ENCODE measurements around the gene ENTREP3.
"Not testable (repeated sequence)": the region's sequence is repeated elsewhere in the genome, so short reads cannot be mapped to it uniquely, and the experiment has no call there.

The ENTREP3 gene

DNA sequence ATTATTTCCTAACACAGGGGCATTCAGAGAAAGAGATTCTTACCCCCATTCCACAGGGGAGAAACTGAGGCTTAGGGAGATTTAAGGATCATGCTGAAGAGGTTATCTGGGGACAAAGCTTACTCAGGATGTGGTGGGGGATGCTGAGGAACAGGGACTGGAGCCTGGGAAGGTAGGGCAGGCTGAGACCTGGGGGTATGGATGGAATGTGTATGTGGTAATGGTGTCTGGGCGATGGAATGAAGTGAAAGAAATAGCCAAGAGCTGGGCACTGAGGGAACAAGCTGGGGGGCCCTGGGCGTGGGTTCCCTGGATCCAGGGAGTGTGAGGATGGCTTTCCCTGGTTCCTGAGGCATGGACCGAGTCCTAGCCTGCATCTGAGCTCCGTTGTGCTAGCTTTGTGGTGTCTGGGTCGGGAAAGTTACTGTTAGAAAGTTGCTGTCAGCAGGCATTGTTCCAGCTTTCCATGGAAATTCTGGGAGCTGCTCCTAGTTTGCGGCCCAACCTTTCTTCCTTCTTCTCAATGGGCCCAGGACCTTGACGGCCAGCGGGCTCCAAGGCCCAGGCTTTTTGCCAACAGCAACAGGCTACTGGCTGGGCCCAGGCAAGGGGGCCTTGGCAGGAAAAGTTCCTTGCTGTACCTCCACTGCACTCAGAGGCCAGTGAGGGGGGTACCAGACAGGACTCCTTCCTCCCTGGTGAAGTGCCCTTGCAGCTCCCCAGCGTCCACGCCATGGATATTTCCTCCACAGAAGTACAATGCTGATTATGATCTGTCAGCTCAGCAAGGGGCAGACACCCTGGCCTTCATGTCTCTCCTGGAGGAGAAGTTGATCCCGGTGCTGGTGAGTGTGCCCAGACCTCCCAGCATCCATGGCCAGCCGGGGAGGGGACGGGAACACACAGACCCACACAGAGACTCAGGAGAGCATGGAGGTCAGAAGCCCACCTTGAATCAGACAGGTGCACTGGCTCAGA lies 23.0 kb downstream of the ENTREP3 start:
- H3K79me2 ChIP-seq (ENCODE audit: insufficient read depth, low read length); H4K20me1 ChIP-seq (ENCODE audit: insufficient read depth, low read length); ATAC-seq (ENCODE audit: insufficient read depth, low read depth); H3K4me3 ChIP-seq (ENCODE audit: low read depth in 1 of 2, low read length in 2 of 2); H3K27me3 ChIP-seq (ENCODE audit: insufficient read depth, low read length, poor library complexity); H2AFZ ChIP-seq (ENCODE audit: low read depth, low read length); H3K27ac ChIP-seq (ENCODE audit: low read length); H3K9ac ChIP-seq (ENCODE audit: low read depth, low read length); DNase-seq; H3K9me3 ChIP-seq (ENCODE audit: insufficient read depth, low read length, severe bottlenecking); H3K4me2 ChIP-seq (ENCODE audit: insufficient read depth, low read length): not testable (repeated sequence)
- peaks cover 12% of the 10 kb centered on the region for H3K4me1 ChIP-seq (ENCODE audit: insufficient read depth, low read length)
- peaks cover 21% of the 10 kb centered on the region for H3K36me3 ChIP-seq (ENCODE audit: insufficient read depth, low read length)

DNA sequence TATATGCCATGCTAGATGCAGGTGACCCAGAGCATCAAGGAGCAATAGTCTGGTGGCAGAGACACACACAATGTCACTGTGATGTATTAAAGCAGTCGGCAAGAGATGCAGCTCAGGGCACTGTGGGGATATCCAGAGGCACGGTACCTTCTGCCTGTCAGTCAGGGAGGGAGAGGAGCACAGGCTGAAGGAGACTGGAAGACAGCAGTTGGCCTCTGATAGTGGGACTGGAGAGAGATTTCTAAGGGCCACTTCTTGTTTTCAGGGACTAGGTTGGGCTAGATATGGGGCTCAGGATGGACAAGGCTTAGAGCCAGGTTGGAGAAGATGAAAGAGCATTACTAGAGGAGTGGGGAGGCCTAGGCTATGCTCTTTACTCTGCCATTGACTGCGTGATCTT lies 24.0 kb downstream of the ENTREP3 start:
- not testable (repeated sequence) for H3K27ac ChIP-seq (ENCODE audit: low read length); H3K9me3 ChIP-seq (ENCODE audit: insufficient read depth, low read length, severe bottlenecking); H3K4me3 ChIP-seq (ENCODE audit: low read depth in 1 of 2, low read length in 2 of 2); DNase-seq; H3K9ac ChIP-seq (ENCODE audit: low read depth, low read length); ATAC-seq (ENCODE audit: insufficient read depth, low read depth); H3K4me2 ChIP-seq (ENCODE audit: insufficient read depth, low read length); H2AFZ ChIP-seq (ENCODE audit: low read depth, low read length); H3K27me3 ChIP-seq (ENCODE audit: insufficient read depth, low read length, poor library complexity); H4K20me1 ChIP-seq (ENCODE audit: insufficient read depth, low read length)
- Histone ChIP-seq H3K79me2 (ENCODE audit: insufficient read depth, low read length) (peaks cover 12% of the 10 kb centered on the region), H3K4me1 (ENCODE audit: insufficient read depth, low read length) (peaks cover 14% of the 10 kb centered on the region), H3K36me3 (ENCODE audit: insufficient read depth, low read length) (peaks cover 11% of the 10 kb centered on the region; the same call in 1 of the 2 replicates)

DNA sequence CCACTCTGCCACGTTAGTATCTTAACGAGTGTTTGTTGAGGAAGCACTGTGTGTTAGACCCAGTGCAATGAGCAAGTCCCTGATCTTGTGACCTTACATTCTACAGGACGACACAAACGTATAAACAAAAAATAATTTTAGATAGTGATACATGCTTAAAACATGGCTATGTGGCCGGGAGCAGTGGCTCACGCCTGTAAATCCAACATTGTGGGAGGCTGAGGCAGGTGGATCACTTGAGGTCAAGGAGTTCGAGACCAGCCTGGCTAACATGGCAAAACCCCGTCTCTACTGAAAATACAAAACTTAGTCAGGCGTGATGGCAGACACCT lies 27.2 kb downstream of the ENTREP3 start:
- Histone ChIP-seq H3K79me2 (ENCODE audit: insufficient read depth, low read length) (peaks cover 35% of the 10 kb centered on the region), H4K20me1 (ENCODE audit: insufficient read depth, low read length) (no peaks in the 10 kb centered on the region; the same call in 1 of the 2 replicates), H3K4me1 (ENCODE audit: insufficient read depth, low read length) (peaks cover 25% of the 10 kb centered on the region), H3K9ac (ENCODE audit: low read depth, low read length) (peak overlapping the region; percentile 74), H3K9me3 (ENCODE audit: insufficient read depth, low read length, severe bottlenecking) (no peaks in the 10 kb centered on the region), H3K4me3 (ENCODE audit: low read depth in 1 of 2, low read length in 2 of 2) (peak overlapping the region; percentile 16 to 58; a peak in 3 of 4 replicates), H3K27ac (ENCODE audit: low read length) (peak overlapping the region; percentile 94), H3K36me3 (ENCODE audit: insufficient read depth, low read length) (peaks cover 19% of the 10 kb centered on the region), H2AFZ (ENCODE audit: low read depth, low read length) (peak overlapping the region; percentile 68), H3K4me2 (ENCODE audit: insufficient read depth, low read length) (peak overlapping the region; percentile 75), H3K27me3 (ENCODE audit: insufficient read depth, low read length, poor library complexity) (no peaks in the 10 kb centered on the region)
- no peak for DNase-seq
- no peak for ATAC-seq (ENCODE audit: insufficient read depth, low read depth)
- no peak for TF ChIP-seq EZH2 (IDR thresholded peaks at IDR 0.05; ENCODE audit: borderline replicate concordance, low read depth, low read length, severe bottlenecking)
- no peak for TF ChIP-seq CTCF (IDR thresholded peaks at IDR 0.05; ENCODE audit: borderline replicate concordance, extremely low read depth, low read length, poor library complexity, severe bottlenecking)

DNA sequence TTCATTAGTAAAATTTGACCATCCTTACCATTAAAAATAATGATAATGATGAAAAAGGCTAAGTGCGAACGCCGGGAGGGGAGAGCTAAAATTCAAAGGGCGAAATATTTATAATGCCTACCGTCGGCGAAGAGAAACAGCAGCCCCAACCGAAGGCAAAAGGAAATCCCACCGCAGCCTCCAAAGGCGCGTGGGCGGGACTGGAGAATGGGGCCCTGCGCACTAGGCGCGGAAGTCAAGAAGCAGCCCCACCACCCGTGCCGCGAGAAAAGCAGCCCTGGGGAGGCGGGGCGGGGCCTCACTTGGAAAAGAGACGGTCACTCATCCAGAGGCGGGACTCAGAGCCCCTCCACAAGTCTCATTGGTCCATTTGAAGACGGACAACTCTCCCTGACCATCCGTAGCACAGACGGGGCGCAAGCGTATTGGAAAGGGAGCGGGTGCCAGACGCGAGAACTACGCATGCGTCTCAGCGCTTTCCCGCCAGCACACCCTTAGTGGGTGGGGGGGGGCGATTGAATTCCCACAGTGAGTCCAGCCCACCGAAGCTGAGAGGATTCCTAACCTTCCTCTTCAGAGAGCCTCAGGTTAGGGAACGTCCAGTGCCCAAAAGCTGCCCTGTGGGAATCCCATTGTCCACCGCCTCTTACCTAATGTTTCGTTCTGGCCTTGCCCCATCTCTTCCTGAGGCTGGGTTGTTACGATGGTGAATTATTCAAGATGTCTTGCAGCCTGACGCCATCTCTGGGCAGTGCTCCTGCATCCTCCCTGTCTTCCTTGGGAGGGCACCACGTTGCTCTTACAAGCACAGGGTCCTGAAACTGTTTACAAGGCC lies 27.8 kb downstream of the ENTREP3 start:
- peak; percentile 36 for TF ChIP-seq CTCF (IDR thresholded peaks at IDR 0.05; ENCODE audit: borderline replicate concordance, extremely low read depth, low read length, poor library complexity, severe bottlenecking)
- TF ChIP-seq EZH2 (IDR thresholded peaks at IDR 0.05; ENCODE audit: borderline replicate concordance, low read depth, low read length, severe bottlenecking), result no peak
- Histone ChIP-seq H2AFZ (ENCODE audit: low read depth, low read length) (peak overlapping the region; percentile 68), H3K79me2 (ENCODE audit: insufficient read depth, low read length) (peaks cover 35% of the 10 kb centered on the region), H3K27ac (ENCODE audit: low read length) (peak overlapping the region; percentile 97), H3K4me1 (ENCODE audit: insufficient read depth, low read length) (peaks cover 25% of the 10 kb centered on the region), H3K27me3 (ENCODE audit: insufficient read depth, low read length, poor library complexity) (no peaks in the 10 kb centered on the region), H3K4me3 (ENCODE audit: low read depth in 1 of 2, low read length in 2 of 2) (peak overlapping the region; percentile 61 to 78), H3K4me2 (ENCODE audit: insufficient read depth, low read length) (peak overlapping the region; percentile 85), H3K9me3 (ENCODE audit: insufficient read depth, low read length, severe bottlenecking) (no peaks in the 10 kb centered on the region), H3K36me3 (ENCODE audit: insufficient read depth, low read length) (peaks cover 19% of the 10 kb centered on the region), H4K20me1 (ENCODE audit: insufficient read depth, low read length) (no peaks in the 10 kb centered on the region; the same call in 1 of the 2 replicates), H3K9ac (ENCODE audit: low read depth, low read length) (peak overlapping the region; percentile 84)
- DNase-seq (peak; percentile 100), ATAC-seq (ENCODE audit: insufficient read depth, low read depth) (peak; percentile 90)

Measured in DND-41 (cell line).